NOMO-1 treated with DMSO at 0.1 percent for 48 hours (cell line): ENCODE measurements around the gene MCF2L.
"Not testable (repeated sequence)": the region's sequence is repeated elsewhere in the genome, so short reads cannot be mapped to it uniquely, and the experiment has no call there.

Experiments used
- DNase-seq: peaks from one replicate; lab custom pipeline; 2025; ENCODE audit not compliant: unreplicated experiment; lab: John Stamatoyannopoulos, UW

Gene MCF2L

DNA sequence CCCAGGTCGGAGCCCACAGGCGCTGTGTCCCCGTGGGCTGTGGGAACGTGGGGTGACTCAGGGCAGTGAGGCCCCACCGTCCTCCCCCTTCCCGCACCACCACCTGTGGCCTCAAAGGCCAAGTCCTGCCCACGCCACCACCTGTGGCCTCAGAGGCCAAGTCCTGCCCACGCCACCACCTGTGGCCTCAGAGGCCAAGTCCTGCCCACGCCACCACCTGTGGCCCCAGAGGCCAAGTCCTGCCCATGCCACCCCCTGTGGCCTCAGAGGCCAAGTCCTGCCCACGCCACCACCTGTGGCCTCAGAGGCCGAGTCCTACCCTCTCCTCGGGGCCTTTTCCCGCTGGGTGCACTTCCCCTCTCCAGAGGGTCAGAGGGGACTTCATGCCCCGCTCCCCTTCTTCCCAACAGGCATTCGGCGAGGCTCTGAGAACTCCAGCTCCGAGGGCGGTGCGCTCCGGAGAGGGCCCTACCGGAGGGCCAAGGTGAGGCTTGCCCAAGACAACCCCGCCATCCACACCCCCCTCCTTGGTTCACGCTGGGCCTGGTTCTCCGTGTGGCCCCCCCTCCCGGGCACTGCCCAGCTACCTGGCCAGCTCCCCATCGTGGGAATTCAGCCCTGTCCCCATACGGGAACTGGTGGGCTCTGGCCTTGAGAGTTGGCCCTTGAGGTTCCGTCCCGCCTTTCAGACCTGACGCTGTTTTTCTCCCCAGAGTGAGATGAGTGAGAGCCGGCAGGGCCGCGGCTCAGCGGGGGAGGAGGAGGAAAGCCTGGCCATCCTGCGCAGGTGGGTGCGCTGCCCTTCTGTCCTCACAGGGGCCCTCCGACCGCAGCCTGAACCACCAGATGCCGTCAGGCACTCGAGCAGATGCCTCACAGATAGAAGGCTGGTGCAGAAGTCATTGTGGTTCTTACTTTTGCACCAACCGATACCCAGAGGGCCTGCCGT lies 109.2 kb downstream of the MCF2L start:
- DNase-seq = no peak

- no peak for DNase-seq
Measured at GRCh38 chr13:113078902-113079780, 110.1 kb downstream of the MCF2L start.

DNA sequence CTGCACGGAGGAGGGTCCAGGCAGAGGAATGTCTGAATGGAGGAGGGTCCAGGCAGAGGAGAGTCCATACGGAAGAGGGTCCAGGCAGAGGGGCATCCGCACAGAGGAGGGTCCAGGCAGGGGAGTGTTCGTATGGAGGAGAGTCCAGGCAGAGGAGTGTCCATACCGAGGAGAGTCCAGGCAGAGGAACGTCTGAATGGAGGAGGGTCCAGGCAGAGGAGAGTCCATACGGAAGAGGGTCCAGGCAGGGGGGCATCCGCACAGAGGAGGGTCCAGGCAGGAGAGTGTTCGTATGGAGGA lies 110.7 kb downstream of the MCF2L start:
- not testable (repeated sequence) for DNase-seq

DNA sequence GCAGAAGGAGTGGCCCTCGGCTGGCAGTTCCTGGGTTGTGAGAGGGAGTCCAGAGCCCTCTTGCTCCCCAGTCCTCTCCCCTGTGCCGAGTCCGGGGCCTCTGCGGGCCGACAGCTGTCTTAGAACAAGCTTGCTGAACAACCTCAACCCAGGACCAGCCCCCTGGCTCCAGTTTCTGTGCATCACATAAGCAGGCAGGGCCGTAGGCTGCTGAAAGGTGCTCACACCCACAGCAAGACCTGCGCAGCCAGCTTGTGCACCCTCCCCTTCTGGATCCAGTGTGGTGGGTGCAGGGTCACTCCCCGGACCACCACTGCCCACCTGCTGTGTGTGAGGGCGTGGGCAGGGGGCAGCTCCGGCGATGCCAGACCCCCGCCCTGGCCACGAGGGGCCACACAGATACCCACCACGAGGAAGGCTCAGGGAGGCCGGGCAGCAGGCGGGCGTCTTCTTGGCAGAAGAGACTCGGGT lies 111.4 kb downstream of the MCF2L start:
- DNase-seq = no peak

DNA sequence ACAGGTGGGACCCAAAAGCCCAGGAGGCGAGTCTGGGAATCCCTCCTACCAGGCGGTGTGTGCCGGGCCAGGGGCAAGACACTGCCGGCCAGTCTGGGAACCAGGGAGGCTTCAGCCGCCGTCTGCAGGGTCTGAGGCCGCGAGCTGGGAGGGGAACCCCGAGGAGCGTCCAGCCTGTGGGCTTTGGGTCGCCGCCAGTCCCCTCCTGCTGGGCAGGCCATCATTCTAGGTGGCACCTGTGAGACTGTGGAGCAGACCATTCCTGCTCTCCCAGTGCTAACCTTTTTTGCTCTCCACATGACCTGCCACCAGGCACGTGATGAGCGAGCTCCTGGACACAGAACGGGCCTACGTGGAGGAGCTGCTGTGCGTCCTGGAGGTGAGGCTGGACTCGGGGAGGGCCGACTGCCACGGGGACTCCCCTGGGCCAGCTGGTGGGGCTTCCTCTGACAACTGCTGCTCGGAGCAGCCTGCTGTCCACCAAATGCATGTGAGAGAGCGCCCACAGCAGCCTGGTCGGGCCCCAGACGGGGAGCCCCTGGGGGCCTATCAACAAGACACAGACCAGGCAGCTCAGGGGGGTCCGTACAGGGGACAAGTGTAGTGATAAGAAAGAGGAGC lies 112.0 kb downstream of the MCF2L start:
- no peak for DNase-seq

DNA sequence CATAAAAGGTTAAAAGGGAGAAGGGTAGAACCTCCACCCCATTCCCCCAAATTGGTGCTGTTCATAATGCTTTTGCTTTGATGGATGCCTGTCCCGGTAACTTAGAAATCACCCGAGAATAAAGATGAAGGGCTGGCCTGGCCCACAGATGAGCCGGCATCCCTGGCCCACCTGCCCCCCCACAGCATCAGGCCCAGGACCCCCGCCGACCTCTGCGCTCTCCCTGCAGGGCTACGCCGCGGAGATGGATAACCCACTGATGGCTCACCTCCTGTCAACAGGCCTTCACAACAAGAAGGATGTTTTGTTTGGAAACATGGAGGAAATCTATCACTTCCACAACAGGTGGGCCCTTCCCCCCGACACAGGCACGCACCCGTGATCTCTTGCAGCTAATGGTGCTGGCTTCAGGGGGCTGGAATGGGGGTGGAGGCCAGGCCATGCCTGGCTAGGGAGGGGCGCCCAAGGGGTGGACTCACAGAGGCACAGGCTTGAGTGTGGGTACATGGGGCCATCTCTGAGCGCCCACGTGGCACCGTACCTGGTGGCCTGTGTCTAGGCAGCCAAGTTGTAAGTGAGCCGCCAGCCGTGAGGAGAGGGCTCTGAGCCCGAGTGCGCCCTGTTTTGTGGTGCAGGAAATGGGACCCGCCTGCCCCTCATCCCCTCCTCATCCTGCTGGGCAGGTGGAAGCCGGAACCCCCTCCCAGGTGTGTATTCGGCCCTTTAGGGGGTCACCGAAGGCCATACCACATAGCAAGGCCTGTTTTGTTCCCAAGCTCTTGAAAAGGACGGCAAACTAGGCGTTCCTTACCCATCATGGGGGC lies 113.4 kb downstream of the MCF2L start:
- no peak for DNase-seq

GRCh38 chr13:113083022-113083373 lies 114.0 kb downstream of the MCF2L start:
- DNase-seq = no peak

DNA sequence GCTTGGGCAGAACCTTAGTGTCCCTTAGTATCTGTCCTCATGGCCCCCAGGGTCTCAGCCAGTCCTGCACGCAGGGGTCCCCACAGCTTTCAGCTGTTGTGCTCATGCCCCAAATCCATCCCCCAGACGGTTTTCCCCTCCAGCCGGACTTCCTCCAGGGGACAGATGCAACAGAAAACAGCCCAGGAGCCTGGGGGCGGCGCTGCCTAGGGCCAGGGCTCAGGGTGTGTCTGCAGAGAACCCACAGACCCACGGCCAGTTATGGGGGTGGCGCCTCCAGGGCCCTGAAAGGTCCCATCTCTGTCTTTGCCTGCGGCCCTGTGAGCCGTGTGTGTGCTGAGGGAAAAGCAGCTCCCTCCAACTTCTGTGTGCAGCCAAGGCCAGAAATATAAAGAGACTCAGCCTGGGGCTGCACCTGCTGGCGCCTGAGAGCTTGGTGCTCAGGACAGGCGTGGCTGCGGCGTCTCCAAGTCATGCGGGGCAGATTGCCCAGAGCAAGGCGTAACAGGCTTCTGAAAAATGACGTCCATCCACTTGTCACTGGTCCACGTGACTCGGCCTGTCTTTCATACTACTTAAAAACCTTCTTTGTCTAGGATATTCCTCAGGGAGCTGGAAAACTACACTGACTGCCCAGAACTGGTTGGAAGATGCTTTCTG lies 114.5 kb downstream of the MCF2L start:
- DNase-seq = no peak

- DNase-seq = no peak
Measured at GRCh38 chr13:113084094-113084942, 115.3 kb downstream of the MCF2L start.

DNA sequence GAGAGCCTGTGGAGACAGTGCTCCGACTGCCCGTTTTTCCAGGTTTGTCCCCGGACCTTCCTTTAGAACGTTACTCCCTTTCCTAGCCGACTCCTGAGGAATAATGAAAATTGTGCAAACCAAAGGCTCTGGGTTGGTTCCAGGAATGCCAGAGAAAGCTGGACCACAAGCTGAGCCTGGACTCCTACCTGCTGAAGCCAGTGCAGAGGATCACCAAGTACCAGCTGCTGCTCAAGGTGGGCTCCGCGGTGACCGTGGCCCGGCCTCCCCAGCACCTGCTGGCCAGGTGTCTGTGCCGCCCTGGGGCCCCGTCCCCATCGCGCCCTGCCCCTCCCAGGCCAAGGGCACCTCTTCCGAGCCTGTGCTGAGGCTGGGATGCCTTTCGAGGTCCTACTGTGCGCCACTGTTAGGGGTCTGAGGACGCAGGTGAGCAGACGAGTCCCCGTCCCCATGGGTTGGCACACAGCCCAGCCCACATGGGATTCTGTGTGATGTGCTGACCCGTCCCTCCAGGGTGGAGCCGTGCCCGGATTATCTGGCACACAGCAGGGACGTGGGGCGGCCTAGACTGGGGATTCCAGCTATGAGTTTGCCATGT lies 116.0 kb downstream of the MCF2L start:
- no peak for DNase-seq

DNA sequence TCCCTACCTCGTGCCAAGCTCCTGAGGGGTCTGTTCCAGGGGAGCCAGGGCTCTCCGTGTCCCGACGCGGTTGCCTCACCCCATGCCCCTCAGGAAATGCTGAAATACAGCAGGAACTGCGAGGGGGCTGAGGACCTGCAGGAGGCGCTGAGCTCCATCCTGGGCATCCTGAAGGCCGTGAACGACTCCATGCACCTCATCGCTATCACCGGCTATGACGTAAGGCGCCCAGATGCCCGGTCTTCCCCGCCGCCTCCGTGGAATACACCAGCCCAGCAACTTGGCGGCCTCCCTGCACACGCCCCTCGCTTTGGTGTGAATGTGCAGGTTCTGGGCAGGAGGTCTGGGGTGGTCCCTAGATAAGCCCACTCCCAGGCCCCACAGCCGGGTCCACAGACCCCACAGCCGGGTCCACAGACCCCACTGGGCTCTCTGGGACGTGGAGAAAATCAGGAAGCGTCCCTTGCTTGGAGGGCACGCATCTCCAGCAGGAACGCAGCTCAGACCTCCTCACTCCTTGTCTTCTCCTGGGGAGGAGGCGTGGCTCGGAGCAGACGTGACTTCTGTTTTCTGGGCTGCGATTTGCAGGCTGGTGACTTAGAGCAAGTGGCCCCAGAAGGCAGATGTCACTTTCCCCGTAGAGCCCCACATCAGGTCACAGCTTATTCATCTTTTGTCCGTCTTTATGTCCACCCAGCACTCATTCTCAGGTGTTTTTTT lies 117.2 kb downstream of the MCF2L start:
- no peak for DNase-seq

- DNase-seq = no peak
Measured at GRCh38 chr13:113086991-113087922, 118.2 kb downstream of the MCF2L start.

- no peak for DNase-seq
Measured at GRCh38 chr13:113087923-113088690, 119.1 kb downstream of the MCF2L start.

DNA sequence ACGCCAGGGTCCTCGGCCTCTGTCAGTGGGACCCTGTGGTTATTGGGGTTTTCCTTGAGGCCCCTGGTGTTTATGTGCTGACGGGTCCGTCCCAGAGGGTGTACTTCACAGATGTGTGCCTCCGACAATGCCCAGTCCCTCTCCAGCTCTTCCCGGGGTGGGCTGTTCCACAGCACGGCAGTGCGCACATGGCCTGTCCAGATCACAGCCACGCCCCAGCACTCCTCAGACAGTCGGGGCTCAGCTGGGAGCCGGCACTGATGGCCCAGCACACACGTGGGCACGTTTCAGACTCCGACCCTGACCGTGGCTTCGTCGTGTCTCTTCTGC lies 119.6 kb downstream of the MCF2L start:
- no peak for DNase-seq

GRCh38 chr13:113089693-113090414 lies 120.8 kb downstream of the MCF2L start:
- no peak for DNase-seq

GRCh38 chr13:113090415-113090770 lies 121.4 kb downstream of the MCF2L start:
- DNase-seq = no peak
